AG04449 (cell line): ENCODE measurements around the gene TM4SF18.

Experiments
- CTCF ChIA-PET: fragments of 350-600 bp; formaldehyde crosslinking; extraction: SDS; loops from one replicate; lab custom pipeline; 2021; ENCODE audit warnings: antibody characterized with exemption; lab: Yijun Ruan, JAX
- POLR2A ChIA-PET: fragments of 400-600, 350-600 bp; formaldehyde crosslinking; extraction: SDS; loops from one replicate; lab custom pipeline; 2020; ENCODE audit warnings: antibody characterized with exemption, inconsistent platforms; lab: Yijun Ruan, JAX
- DNase-seq: peaks from one replicate; pipeline ENCODE4 v3.0.0-alpha.2; 2010; ENCODE audit warnings: low read depth, low spot score
- H3K4me3 ChIP-seq: 2 replicates; pipeline ENCODE4 v1.5.1; 2011; ENCODE audit warnings: low read depth, mild to moderate bottlenecking, control low read depth, low read length
- CTCF ChIP-seq: IDR thresholded peaks from one replicate; pipeline ENCODE4 v1.5.1; 2011; ENCODE audit warnings: mild to moderate bottlenecking, moderate library complexity, low read length, control low read depth, inconsistent platforms; ENCODE audit not compliant: insufficient read depth; ENCODE audit errors: missing control alignments

TM4SF18 gene

GRCh38 chr3:149306751-149307434, 26.5 kb downstream of the TM4SF18 start:
- no peak overlapping the region for H3K4me3 ChIP-seq
- ChIA-PET CTCF (interaction anchor here (0.7 to 2.1 kb wide), 4 partner anchors 8 to 33 kb away, joined by 3 to 7 read pairs (median 4); partner anchors contain the start of gene TM4SF18), POLR2A (no interaction called here)
- no peak for TF ChIP-seq CTCF
- no peak for DNase-seq

GRCh38 chr3:149305376-149305775, 28.1 kb downstream of the TM4SF18 start:
- CTCF ChIA-PET = no interaction called here
- POLR2A ChIA-PET = no interaction called here
- TF ChIP-seq CTCF = no peak
- no peak for DNase-seq
- H3K4me3 ChIP-seq = no peak overlapping the region

GRCh38 chr3:149299938-149300801, 33.3 kb downstream of the TM4SF18 start:
- POLR2A ChIA-PET = interaction anchor here (0.8 kb wide), 1 partner anchor 11 kb away, joined by 4 read pairs; no protein-coding TSS in a partner anchor
- DNase-seq = peak; percentile 87
- CTCF ChIA-PET = interaction anchor here (1.3 to 2.6 kb wide), 5 partner anchors 10 to 345 kb away, joined by 3 to 13 read pairs (median 4); no protein-coding TSS in a partner anchor
- H3K4me3 ChIP-seq = no peak overlapping the region
- TF ChIP-seq CTCF = no peak

- CTCF ChIA-PET = interaction anchor here (0.9 to 2.2 kb wide), 3 partner anchors 14 to 339 kb away, joined by 3 to 11 read pairs (median 3); no protein-coding TSS in a partner anchor
- DNase-seq = no peak
These were observed 36.5 kb downstream of the TM4SF18 start for GRCh38 chr3:149296972-149297371.

GRCh38 chr3:149292666-149293065, 40.8 kb downstream of the TM4SF18 start:
- POLR2A ChIA-PET = no interaction called here
- no peak overlapping the region for H3K4me3 ChIP-seq
- DNase-seq = no peak
- no peak for TF ChIP-seq CTCF
- CTCF ChIA-PET = interaction anchor here (0.9 to 1.7 kb wide), 6 partner anchors 11 to 39 kb away, joined by 3 to 7 read pairs (median 4); no protein-coding TSS in a partner anchor

More at GRCh38 chr3:149296972-149297371, 36.5 kb downstream of the TM4SF18 start:
- POLR2A ChIA-PET = no interaction called here
- no peak overlapping the region for H3K4me3 ChIP-seq
- no peak for TF ChIP-seq CTCF
